Astrocyte (in vitro differentiated cells and primary cell): ENCODE results near the gene STBD1. TPM values are rescaled to one million over a fixed set of nuclear protein-coding genes. Genes with fewer than 3 reads are reported as not detected.

ENCODE experiments used
- DNase-seq: peaks from one replicate; pipeline ENCODE4 v3.0.0-alpha.2; 2010; ENCODE audit warnings: low read depth
- FAIRE-seq: peaks from 2 replicates; lab custom pipeline; 2011; peaks lifted over from hg19 to GRCh38; lab: Jason Lieb, UNC
- H2AFZ ChIP-seq: 2 replicates; pipeline ENCODE4 v1.6.0; 2012; ENCODE audit warnings: low read depth, low read length, inconsistent platforms
- H3K27ac ChIP-seq: 2 replicates; pipeline ENCODE4 v1.5.1; 2011; ENCODE audit warnings: low read depth, low read length, inconsistent platforms
- H3K27me3 ChIP-seq: 2 replicates; pipeline ENCODE4 v1.6.0; 2011; ENCODE audit warnings: low read length, inconsistent platforms; ENCODE audit not compliant: insufficient read depth
- H3K36me3 ChIP-seq: 2 replicates; pipeline ENCODE4 v1.5.1; 2011; ENCODE audit warnings: low read length, inconsistent platforms; ENCODE audit not compliant: insufficient read depth
- H3K4me1 ChIP-seq: 2 replicates; pipeline ENCODE4 v1.5.1; 2011; ENCODE audit warnings: low read length, inconsistent platforms; ENCODE audit not compliant: insufficient read depth
- H3K4me2 ChIP-seq: 2 replicates; pipeline ENCODE4 v1.6.0; 2012; ENCODE audit warnings: low read length, inconsistent platforms
- H3K4me3 ChIP-seq: 2 replicates; pipeline ENCODE4 v1.5.1; 2011; ENCODE audit warnings: low read depth, mild to moderate bottlenecking, low read length, inconsistent platforms; ENCODE audit not compliant: insufficient read depth
- H3K79me2 ChIP-seq: 2 replicates; pipeline ENCODE4 v1.6.0; 2012; ENCODE audit warnings: mild to moderate bottlenecking, low read length, inconsistent platforms; ENCODE audit not compliant: insufficient read depth
- H3K9ac ChIP-seq: 2 replicates; pipeline ENCODE4 v1.6.0; 2012; ENCODE audit warnings: mild to moderate bottlenecking, low read length, inconsistent platforms
- H3K9me3 ChIP-seq: 2 replicates; pipeline ENCODE4 v1.5.1; 2012; ENCODE audit warnings: low read depth, mild to moderate bottlenecking, low read length, inconsistent platforms; ENCODE audit not compliant: insufficient read depth
- H4K20me1 ChIP-seq: 2 replicates; pipeline ENCODE4 v1.6.0; 2012; ENCODE audit warnings: low read length, inconsistent platforms; ENCODE audit not compliant: insufficient read depth
- H3K27ac Mint-ChIP-seq: one replicate; pipeline ENCODE4 v1.8.0; 2021; ENCODE audit warnings: mild to moderate bottlenecking, mixed read lengths; ENCODE audit not compliant: unreplicated experiment
- H3K27me3 Mint-ChIP-seq: one replicate; pipeline ENCODE4 v1.8.0; 2021; ENCODE audit warnings: low read depth, mixed read lengths; ENCODE audit not compliant: unreplicated experiment
- H3K36me3 Mint-ChIP-seq: one replicate; pipeline ENCODE4 v1.8.0; 2021; ENCODE audit warnings: low read depth, mixed read lengths; ENCODE audit not compliant: unreplicated experiment
- H3K4me1 Mint-ChIP-seq: one replicate; pipeline ENCODE4 v1.8.0; 2021; ENCODE audit warnings: low read depth, mixed read lengths; ENCODE audit not compliant: unreplicated experiment
- H3K4me3 Mint-ChIP-seq: one replicate; pipeline ENCODE4 v1.8.0; 2021; ENCODE audit warnings: mild to moderate bottlenecking, moderate library complexity, mixed read lengths; ENCODE audit not compliant: unreplicated experiment
- H3K9me3 Mint-ChIP-seq: one replicate; pipeline ENCODE4 v1.8.0; 2021; ENCODE audit warnings: mild to moderate bottlenecking, mixed read lengths; ENCODE audit not compliant: unreplicated experiment
- CTCF ChIP-seq: IDR thresholded peaks from 2 replicates; pipeline ENCODE4 v1.5.1; 2011; ENCODE audit warnings: low read depth, mild to moderate bottlenecking, inconsistent platforms, low read length, moderate library complexity; ENCODE audit not compliant: insufficient read depth
- EZH2 ChIP-seq: IDR thresholded peaks from 2 replicates; pipeline ENCODE4 v1.6.1; 2012; ENCODE audit warnings: mild to moderate bottlenecking, low read length, inconsistent platforms; ENCODE audit not compliant: insufficient read depth
- total RNA-seq: library from RNA; stranded (reverse); gene quantifications from 2 replicates; pipeline ENCODE4 v1.2.1, GENCODE V29; 2021

The STBD1 gene
- total RNA-seq, 1 donor from 2014 or later, result 7.2 TPM

DNA sequence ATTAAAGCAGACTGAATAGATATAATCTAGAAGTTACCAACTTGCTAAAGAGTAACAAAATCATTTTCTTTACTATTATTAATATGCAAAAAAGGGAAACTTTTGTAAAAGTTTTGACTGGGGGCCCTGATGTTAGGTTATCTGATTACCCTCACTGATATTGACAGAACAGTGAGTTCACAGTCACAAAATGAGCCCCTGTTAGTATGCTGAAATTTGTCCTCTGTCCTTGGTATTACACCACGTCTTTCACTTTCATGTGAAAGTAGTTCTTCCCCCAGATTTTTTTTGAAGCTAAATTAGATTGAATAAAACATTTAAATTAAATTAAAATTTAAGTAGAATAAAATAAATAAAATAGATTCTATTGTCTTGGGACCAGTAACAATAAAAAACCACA, 5.9 kb downstream of the STBD1 start:
- no peak overlapping the region for H3K9ac ChIP-seq
- peaks cover 8% of the 10 kb centered on the region for H3K4me1 Mint-ChIP-seq
- no peak overlapping the region for H3K4me3 ChIP-seq
- H3K4me1 ChIP-seq, result peaks cover 3% of the 10 kb centered on the region
- no peak for TF ChIP-seq CTCF
- no peak for TF ChIP-seq EZH2
- DNase-seq (no peak), FAIRE-seq (no peak)
- H3K9me3 Mint-ChIP-seq, result peaks cover 12% of the 10 kb centered on the region
- H3K79me2 ChIP-seq, result peaks cover 3% of the 10 kb centered on the region
- no peak overlapping the region for H3K4me3 Mint-ChIP-seq
- no peaks in the 10 kb centered on the region for H3K27me3 ChIP-seq
- no peaks in the 10 kb centered on the region for H3K36me3 ChIP-seq
- H2AFZ ChIP-seq, result no peak overlapping the region
- H3K27me3 Mint-ChIP-seq, result no peaks in the 10 kb centered on the region
- H3K4me2 ChIP-seq, result no peak overlapping the region
- no peaks in the 10 kb centered on the region for H4K20me1 ChIP-seq
- peaks cover 14% of the 10 kb centered on the region for H3K36me3 Mint-ChIP-seq
- no peak overlapping the region for H3K27ac ChIP-seq
- peaks cover 3% of the 10 kb centered on the region for H3K9me3 ChIP-seq
- no peak overlapping the region for H3K27ac Mint-ChIP-seq

DNA sequence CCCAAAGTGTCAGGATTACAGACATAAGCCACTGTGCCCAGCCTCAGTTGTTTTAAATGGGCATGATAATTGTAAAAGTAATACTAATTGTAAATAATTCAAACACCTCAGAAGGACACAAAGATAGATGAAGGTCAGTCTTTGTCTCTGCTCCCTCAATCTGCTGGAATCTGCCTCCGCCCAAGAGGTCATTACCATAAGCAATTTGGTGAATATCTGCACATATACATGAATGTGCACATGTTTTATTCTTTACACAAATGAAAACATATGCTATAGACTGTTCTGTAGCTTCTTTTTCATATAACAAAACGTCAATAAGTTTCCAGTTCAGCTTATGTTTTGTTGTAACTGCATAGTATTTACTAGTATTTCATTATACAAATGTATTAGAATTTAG, 7.0 kb downstream of the STBD1 start:
- FAIRE-seq (no peak), DNase-seq (no peak)
- TF ChIP-seq EZH2 (no peak), CTCF (no peak)
- no peaks in the 10 kb centered on the region for H3K27me3 Mint-ChIP-seq
- no peak overlapping the region for H3K9ac ChIP-seq
- peaks cover 13% of the 10 kb centered on the region for H3K36me3 Mint-ChIP-seq
- no peak overlapping the region for H2AFZ ChIP-seq
- H3K27ac ChIP-seq, result no peak overlapping the region
- no peaks in the 10 kb centered on the region for H3K4me1 ChIP-seq
- H3K4me1 Mint-ChIP-seq, result peaks cover 4% of the 10 kb centered on the region
- H3K36me3 ChIP-seq, result no peaks in the 10 kb centered on the region
- no peaks in the 10 kb centered on the region for H4K20me1 ChIP-seq
- H3K9me3 Mint-ChIP-seq, result peaks cover 17% of the 10 kb centered on the region
- H3K79me2 ChIP-seq, result no peaks in the 10 kb centered on the region
- H3K4me3 Mint-ChIP-seq, result no peak overlapping the region
- H3K27me3 ChIP-seq, result no peaks in the 10 kb centered on the region
- no peak overlapping the region for H3K4me3 ChIP-seq
- no peak overlapping the region for H3K4me2 ChIP-seq
- no peak overlapping the region for H3K27ac Mint-ChIP-seq
- peaks cover 3% of the 10 kb centered on the region for H3K9me3 ChIP-seq

- FAIRE-seq (no peak), DNase-seq (no peak)
- Histone ChIP-seq H3K9me3 (peaks cover 3% of the 10 kb centered on the region), H3K27me3 (no peaks in the 10 kb centered on the region), H3K79me2 (no peaks in the 10 kb centered on the region), H4K20me1 (no peaks in the 10 kb centered on the region), H3K4me1 (no peaks in the 10 kb centered on the region), H3K4me3 (no peak overlapping the region), H3K27ac (no peak overlapping the region), H3K4me2 (no peak overlapping the region), H3K9ac (no peak overlapping the region), H3K36me3 (no peaks in the 10 kb centered on the region), H2AFZ (no peak overlapping the region)
- TF ChIP-seq EZH2 (no peak), CTCF (no peak)
- no peaks in the 10 kb centered on the region for H3K4me1 Mint-ChIP-seq
- no peak overlapping the region for H3K27ac Mint-ChIP-seq
- peaks cover 24% of the 10 kb centered on the region for H3K9me3 Mint-ChIP-seq
- no peaks in the 10 kb centered on the region for H3K27me3 Mint-ChIP-seq
- H3K36me3 Mint-ChIP-seq, result no peaks in the 10 kb centered on the region
- no peak overlapping the region for H3K4me3 Mint-ChIP-seq
Observed at GRCh38 chr4:76315267-76315918, 8.9 kb downstream of the STBD1 start.
